Measurements from ENCODE around the gene PRRC2A.

The PRRC2A gene

DNA sequence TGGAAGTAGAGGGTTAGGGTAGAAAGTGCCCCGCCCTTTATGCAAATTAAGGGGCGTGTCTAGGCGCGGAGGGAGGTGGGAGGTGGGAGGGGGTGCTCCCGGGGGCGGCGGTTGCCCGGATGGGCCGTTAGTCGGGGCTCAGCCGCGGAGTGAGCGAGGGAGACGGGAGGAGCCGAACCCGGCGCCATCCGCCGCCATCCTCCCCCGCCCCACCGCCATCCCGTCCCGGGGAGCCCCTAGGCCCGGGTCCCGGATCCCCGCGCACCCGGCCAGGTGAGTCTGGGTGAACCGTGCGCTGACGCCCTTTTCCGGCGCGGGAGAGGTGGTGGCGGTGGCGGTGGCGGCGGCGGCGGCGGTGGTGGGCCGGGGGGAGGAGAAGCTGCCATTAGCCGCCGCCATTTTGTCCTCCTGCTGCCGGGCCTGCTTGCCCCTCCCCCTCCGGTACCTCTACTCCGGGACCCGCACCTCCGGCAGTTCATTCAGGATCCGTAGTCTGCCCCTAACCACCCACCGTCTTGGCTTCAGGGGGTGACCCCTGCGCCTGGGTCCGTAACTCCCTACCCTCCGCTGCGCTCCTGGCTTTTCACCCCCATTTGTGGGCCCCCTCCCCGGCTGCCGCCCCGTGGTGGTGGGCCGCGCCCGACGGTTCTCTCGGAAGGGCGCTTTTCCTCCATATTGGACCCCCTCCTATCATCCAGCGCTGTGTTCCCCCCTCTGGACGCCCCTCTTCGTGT lies at the start of gene PRRC2A:
TSS of gene PRRC2A (plus strand) at position 130 of the 734 bp plus-strand sequence. CDS start 2,075 bp downstream, outside the sequence.
- TF ChIP-seq, protein P1, sequence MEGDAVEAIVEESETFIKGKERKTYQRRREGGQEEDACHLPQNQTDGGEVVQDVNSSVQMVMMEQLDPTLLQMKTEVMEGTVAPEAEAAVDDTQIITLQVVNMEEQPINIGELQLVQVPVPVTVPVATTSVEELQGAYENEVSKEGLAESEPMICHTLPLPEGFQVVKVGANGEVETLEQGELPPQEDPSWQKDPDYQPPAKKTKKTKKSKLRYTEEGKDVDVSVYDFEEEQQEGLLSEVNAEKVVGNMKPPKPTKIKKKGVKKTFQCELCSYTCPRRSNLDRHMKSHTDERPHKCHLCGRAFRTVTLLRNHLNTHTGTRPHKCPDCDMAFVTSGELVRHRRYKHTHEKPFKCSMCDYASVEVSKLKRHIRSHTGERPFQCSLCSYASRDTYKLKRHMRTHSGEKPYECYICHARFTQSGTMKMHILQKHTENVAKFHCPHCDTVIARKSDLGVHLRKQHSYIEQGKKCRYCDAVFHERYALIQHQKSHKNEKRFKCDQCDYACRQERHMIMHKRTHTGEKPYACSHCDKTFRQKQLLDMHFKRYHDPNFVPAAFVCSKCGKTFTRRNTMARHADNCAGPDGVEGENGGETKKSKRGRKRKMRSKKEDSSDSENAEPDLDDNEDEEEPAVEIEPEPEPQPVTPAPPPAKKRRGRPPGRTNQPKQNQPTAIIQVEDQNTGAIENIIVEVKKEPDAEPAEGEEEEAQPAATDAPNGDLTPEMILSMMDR (IDR thresholded peaks at IDR 0.05; ENCODE audit: insufficient read depth, missing control alignments), result no peak
- FAIRE-seq (no peak), DNase-seq (ENCODE audit: insufficient read length, low spot score) (peak; percentile 73)

DNA sequence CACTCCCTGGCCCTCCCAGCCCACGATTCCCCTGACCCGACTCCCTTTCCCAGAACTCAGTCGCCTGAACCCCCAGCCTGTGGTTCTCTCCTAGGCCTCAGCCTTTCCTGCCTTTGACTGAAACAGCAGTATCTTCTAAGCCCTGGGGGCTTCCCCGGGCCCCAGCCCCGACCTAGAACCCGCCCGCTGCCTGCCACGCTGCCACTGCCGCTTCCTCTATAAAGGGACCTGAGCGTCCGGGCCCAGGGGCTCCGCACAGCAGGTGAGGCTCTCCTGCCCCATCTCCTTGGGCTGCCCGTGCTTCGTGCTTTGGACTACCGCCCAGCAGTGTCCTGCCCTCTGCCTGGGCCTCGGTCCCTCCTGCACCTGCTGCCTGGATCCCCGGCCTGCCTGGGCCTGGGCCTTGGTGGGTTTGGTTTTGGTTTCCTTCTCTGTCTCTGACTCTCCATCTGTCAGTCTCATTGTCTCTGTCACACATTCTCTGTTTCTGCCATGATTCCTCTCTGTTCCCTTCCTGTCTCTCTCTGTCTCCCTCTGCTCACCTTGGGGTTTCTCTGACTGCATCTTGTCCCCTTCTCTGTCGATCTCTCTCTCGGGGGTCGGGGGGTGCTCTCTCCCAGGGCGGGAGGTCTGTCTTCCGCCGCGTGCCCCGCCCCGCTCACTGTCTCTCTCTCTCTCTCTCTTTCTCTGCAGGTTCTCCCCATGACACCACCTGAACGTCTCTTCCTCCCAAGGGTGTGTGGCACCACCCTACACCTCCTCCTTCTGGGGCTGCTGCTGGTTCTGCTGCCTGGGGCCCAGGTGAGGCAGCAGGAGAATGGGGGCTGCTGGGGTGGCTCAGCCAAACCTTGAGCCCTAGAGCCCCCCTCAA lies 48.2 kb upstream of the PRRC2A start, which contains the start of gene LTA:
TSS of gene LTA (plus strand) at position 249 of the 871 bp plus-strand sequence. CDS start at position 703, 454 bp downstream.
- no peak for FAIRE-seq
- TF ChIP-seq, protein P1 (IDR thresholded peaks at IDR 0.05; ENCODE audit: insufficient read depth, missing control alignments), result no peak
- no peak for DNase-seq (ENCODE audit: insufficient read length, low spot score)

DNA sequence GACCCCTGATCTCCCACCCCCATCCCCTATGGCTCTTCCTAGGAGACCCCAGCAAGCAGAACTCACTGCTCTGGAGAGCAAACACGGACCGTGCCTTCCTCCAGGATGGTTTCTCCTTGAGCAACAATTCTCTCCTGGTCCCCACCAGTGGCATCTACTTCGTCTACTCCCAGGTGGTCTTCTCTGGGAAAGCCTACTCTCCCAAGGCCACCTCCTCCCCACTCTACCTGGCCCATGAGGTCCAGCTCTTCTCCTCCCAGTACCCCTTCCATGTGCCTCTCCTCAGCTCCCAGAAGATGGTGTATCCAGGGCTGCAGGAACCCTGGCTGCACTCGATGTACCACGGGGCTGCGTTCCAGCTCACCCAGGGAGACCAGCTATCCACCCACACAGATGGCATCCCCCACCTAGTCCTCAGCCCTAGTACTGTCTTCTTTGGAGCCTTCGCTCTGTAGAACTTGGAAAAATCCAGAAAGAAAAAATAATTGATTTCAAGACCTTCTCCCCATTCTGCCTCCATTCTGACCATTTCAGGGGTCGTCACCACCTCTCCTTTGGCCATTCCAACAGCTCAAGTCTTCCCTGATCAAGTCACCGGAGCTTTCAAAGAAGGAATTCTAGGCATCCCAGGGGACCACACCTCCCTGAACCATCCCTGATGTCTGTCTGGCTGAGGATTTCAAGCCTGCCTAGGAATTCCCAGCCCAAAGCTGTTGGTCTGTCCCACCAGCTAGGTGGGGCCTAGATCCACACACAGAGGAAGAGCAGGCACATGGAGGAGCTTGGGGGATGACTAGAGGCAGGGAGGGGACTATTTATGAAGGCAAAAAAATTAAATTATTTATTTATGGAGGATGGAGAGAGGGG lies 47.0 kb upstream of the PRRC2A start:
- FAIRE-seq (no peak), DNase-seq (ENCODE audit: insufficient read length, low spot score) (no peak)
- TF ChIP-seq, protein P1 (IDR thresholded peaks at IDR 0.05; ENCODE audit: insufficient read depth, missing control alignments), result no peak

DNA sequence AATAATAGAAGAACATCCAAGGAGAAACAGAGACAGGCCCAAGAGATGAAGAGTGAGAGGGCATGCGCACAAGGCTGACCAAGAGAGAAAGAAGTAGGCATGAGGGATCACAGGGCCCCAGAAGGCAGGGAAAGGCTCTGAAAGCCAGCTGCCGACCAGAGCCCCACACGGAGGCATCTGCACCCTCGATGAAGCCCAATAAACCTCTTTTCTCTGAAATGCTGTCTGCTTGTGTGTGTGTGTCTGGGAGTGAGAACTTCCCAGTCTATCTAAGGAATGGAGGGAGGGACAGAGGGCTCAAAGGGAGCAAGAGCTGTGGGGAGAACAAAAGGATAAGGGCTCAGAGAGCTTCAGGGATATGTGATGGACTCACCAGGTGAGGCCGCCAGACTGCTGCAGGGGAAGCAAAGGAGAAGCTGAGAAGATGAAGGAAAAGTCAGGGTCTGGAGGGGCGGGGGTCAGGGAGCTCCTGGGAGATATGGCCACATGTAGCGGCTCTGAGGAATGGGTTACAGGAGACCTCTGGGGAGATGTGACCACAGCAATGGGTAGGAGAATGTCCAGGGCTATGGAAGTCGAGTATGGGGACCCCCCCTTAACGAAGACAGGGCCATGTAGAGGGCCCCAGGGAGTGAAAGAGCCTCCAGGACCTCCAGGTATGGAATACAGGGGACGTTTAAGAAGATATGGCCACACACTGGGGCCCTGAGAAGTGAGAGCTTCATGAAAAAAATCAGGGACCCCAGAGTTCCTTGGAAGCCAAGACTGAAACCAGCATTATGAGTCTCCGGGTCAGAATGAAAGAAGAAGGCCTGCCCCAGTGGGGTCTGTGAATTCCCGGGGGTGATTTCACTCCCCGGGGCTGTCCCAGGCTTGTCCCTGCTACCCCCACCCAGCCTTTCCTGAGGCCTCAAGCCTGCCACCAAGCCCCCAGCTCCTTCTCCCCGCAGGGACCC lies 46.1 kb upstream of the PRRC2A start:
- no peak for FAIRE-seq
- TF ChIP-seq, protein P1 (IDR thresholded peaks at IDR 0.05; ENCODE audit: insufficient read depth, missing control alignments), result no peak
- DNase-seq (ENCODE audit: insufficient read length, low spot score), result no peak

DNA sequence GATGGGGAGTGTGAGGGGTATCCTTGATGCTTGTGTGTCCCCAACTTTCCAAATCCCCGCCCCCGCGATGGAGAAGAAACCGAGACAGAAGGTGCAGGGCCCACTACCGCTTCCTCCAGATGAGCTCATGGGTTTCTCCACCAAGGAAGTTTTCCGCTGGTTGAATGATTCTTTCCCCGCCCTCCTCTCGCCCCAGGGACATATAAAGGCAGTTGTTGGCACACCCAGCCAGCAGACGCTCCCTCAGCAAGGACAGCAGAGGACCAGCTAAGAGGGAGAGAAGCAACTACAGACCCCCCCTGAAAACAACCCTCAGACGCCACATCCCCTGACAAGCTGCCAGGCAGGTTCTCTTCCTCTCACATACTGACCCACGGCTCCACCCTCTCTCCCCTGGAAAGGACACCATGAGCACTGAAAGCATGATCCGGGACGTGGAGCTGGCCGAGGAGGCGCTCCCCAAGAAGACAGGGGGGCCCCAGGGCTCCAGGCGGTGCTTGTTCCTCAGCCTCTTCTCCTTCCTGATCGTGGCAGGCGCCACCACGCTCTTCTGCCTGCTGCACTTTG lies 45.1 kb upstream of the PRRC2A start, which contains the start of gene TNF:
TSS of gene TNF (plus strand) at position 231 of the 567 bp plus-strand sequence. CDS start at position 408, 177 bp downstream.
- FAIRE-seq (no peak), DNase-seq (ENCODE audit: insufficient read length, low spot score) (no peak)
- TF ChIP-seq, protein P1 (IDR thresholded peaks at IDR 0.05; ENCODE audit: insufficient read depth, missing control alignments), result no peak

Measured in D721Med (cell line).